H1 (cell line): Measurements from ENCODE around the gene RNASE4. TPM values are rescaled to one million over a fixed set of nuclear protein-coding genes. Genes with fewer than 3 reads are reported as not detected.

Experiments used
- CTCF ChIA-PET: fragments of 300-600 bp; sonication (Branson Sonifier 250); formaldehyde crosslinking; loops from one replicate; lab custom pipeline; 2021; ENCODE audit not compliant: partially characterized antibody; lab: Charles Lee
- POLR2A ChIA-PET: fragments of 300-600 bp; sonication (Branson Sonifier 250); formaldehyde crosslinking; loops from one replicate; lab custom pipeline; 2021; ENCODE audit warnings: inconsistent platforms; ENCODE audit not compliant: partially characterized antibody; lab: Charles Lee
- DNase-seq, 2 experiments: peaks; one replicate each; pipeline versions ENCODE4 v3.0.0 to v3.0.0-alpha.2; 2010 to 2022; ENCODE audit warnings: low spot score in 2 of 2, low read depth in 1 of 2, mixed read lengths in 1 of 2
- FAIRE-seq: peaks from 2 replicates; lab custom pipeline; 2011; peaks lifted over from hg19 to GRCh38; lab: Jason Lieb, UNC
- H2AFZ ChIP-seq: 2 replicates; pipeline ENCODE4 v1.8.1; 2012; ENCODE audit warnings: low read length, inconsistent platforms
- H2AK5ac ChIP-seq: 2 replicates; pipeline ENCODE4 v1.6.1; 2013; ENCODE audit warnings: low read depth, low read length
- H2BK120ac ChIP-seq: replicated peaks from 2 replicates; pipeline ENCODE3; 2013; ENCODE audit warnings: low read depth, low read length, inconsistent platforms
- H2BK12ac ChIP-seq: 2 replicates; pipeline ENCODE4 v1.6.1; 2013; ENCODE audit warnings: low read depth, low read length
- H2BK15ac ChIP-seq: 2 replicates; pipeline ENCODE4 v1.6.1; 2013; ENCODE audit warnings: low read length
- H2BK20ac ChIP-seq: 2 replicates; pipeline ENCODE4 v1.6.1; 2013; ENCODE audit warnings: low read length
- H2BK5ac ChIP-seq: 2 replicates; pipeline ENCODE4 v1.6.1; 2013; ENCODE audit warnings: low read depth, low read length
- H3K14ac ChIP-seq: 2 replicates; pipeline ENCODE4 v1.6.1; 2013; ENCODE audit warnings: inconsistent platforms; ENCODE audit not compliant: insufficient read length
- H3K18ac ChIP-seq: 2 replicates; pipeline ENCODE4 v1.6.1; 2013; ENCODE audit warnings: low read length; ENCODE audit errors: extremely low read depth
- H3K23ac ChIP-seq: 2 replicates; pipeline ENCODE4 v1.6.1; 2013; ENCODE audit warnings: inconsistent platforms; ENCODE audit not compliant: insufficient read length
- H3K23me2 ChIP-seq: 2 replicates; pipeline ENCODE4 v1.6.1; 2013; ENCODE audit warnings: low read depth, low read length
- H3K27ac ChIP-seq: 2 replicates; pipeline ENCODE4 v1.6.1; 2011; ENCODE audit warnings: low read depth, low read length, inconsistent platforms
- H3K27me3 ChIP-seq, 4 experiments: replicated peaks in 1 of 4; 1 replicate in 1 of 4; 2 replicates in 3 of 4; pipeline versions ENCODE4 v1.6.1 to v1.8.1; 2011 to 2013; ENCODE audit warnings: low read length in 3 of 4, mild to moderate bottlenecking in 3 of 4, inconsistent platforms in 2 of 4, mixed read lengths in 2 of 4, moderate library complexity in 1 of 4; ENCODE audit not compliant: control insufficient read depth in 3 of 4, insufficient read depth in 3 of 4; ENCODE audit errors: extremely low read depth in 1 of 4
- H3K36me3 ChIP-seq, 4 experiments: 2 replicates each; pipeline versions ENCODE4 v1.6.1 to v1.8.1; 2011 to 2013; ENCODE audit warnings: mild to moderate bottlenecking in 4 of 4, low read length in 3 of 4, moderate library complexity in 2 of 4, control low read depth in 1 of 4, inconsistent platforms in 1 of 4; ENCODE audit not compliant: insufficient read depth in 4 of 4, control insufficient read depth in 2 of 4
- H3K4ac ChIP-seq: replicated peaks from 2 replicates; pipeline ENCODE3; 2013; ENCODE audit warnings: low read length, low read depth, mixed read lengths, inconsistent platforms; ENCODE audit not compliant: insufficient read length
- H3K4me1 ChIP-seq, 4 experiments: replicated peaks in 1 of 4; 1 replicate in 1 of 4; 2 replicates in 3 of 4; pipeline versions ENCODE4 v1.6.1 to v1.8.1; 2011 to 2013; ENCODE audit warnings: low read length in 3 of 4, inconsistent platforms in 2 of 4, mixed read lengths in 1 of 4; ENCODE audit not compliant: insufficient read depth in 4 of 4, control insufficient read depth in 3 of 4
- H3K4me2 ChIP-seq, 2 experiments: 2 replicates each; pipeline versions ENCODE4 v1.6.1 to v1.8.1; 2011 to 2013; ENCODE audit warnings: low read depth in 2 of 2, low read length in 2 of 2, control low read depth in 1 of 2, inconsistent platforms in 1 of 2, mild to moderate bottlenecking in 1 of 2; ENCODE audit not compliant: insufficient read depth in 1 of 2
- H3K4me3 ChIP-seq, 4 experiments: fragments of 200-600, 300-600 bp in 1 of 4; sonication (generic), shearing (Covaris generic), sonication (Bioruptor Twin) in 1 of 4; 2 replicates each; pipeline versions ENCODE4 v1.5.1 to v1.8.1; 2011 to 2016; ENCODE audit warnings: low read length in 4 of 4, low read depth in 3 of 4, control low read depth in 2 of 4, inconsistent platforms in 2 of 4, mild to moderate bottlenecking in 2 of 4, mixed read lengths in 1 of 4, moderate library complexity in 1 of 4; ENCODE audit not compliant: insufficient read depth in 2 of 4; ENCODE audit errors: extremely low read depth in 1 of 4
- H3K56ac ChIP-seq: replicated peaks from 2 replicates; pipeline ENCODE3; 2013; ENCODE audit warnings: low read depth, mild to moderate bottlenecking, mixed read lengths, low read length, inconsistent platforms; ENCODE audit not compliant: insufficient read length
- H3K79me1 ChIP-seq: 2 replicates; pipeline ENCODE4 v1.6.1; 2013; ENCODE audit warnings: low read depth, low read length, control low read depth
- H3K79me2 ChIP-seq, 2 experiments: 2 replicates each; pipeline versions ENCODE4 v1.6.1 to v1.8.1; 2012 to 2013; ENCODE audit warnings: low read length in 2 of 2, mild to moderate bottlenecking in 2 of 2, inconsistent platforms in 1 of 2; ENCODE audit not compliant: insufficient read depth in 2 of 2, control insufficient read depth in 1 of 2
- H3K9ac ChIP-seq, 4 experiments: replicated peaks in 1 of 4; 1 replicate in 1 of 4; 2 replicates in 3 of 4; pipeline versions ENCODE4 v1.6.1 to v1.8.1; 2011 to 2013; ENCODE audit warnings: low read depth in 3 of 4, low read length in 3 of 4, control low read depth in 2 of 4, mild to moderate bottlenecking in 2 of 4, moderate library complexity in 2 of 4, inconsistent platforms in 1 of 4; ENCODE audit errors: extremely low read depth in 1 of 4
- H3K9me3 ChIP-seq, 2 experiments: 2 replicates each; pipeline versions ENCODE4 v1.6.1 to v1.8.1; 2012 to 2013; ENCODE audit warnings: mild to moderate bottlenecking in 2 of 2, moderate library complexity in 2 of 2, control low read depth in 1 of 2, inconsistent platforms in 1 of 2, low read depth in 1 of 2, low read length in 1 of 2, mixed read lengths in 1 of 2; ENCODE audit not compliant: insufficient read depth in 2 of 2
- H4K20me1 ChIP-seq, 2 experiments: replicated peaks in 1 of 2; 2 replicates each; pipeline versions ENCODE3 to v1.8.1; 2011 to 2013; ENCODE audit warnings: inconsistent platforms in 2 of 2, low read length in 2 of 2, mild to moderate bottlenecking in 1 of 2; ENCODE audit not compliant: insufficient read depth in 2 of 2, control insufficient read depth in 1 of 2
- H4K5ac ChIP-seq: 2 replicates; pipeline ENCODE4 v1.6.1; 2013; ENCODE audit warnings: low read length, low read depth, mixed read lengths, inconsistent platforms; ENCODE audit not compliant: insufficient read length
- H4K8ac ChIP-seq: 2 replicates; pipeline ENCODE4 v1.8.0; 2013; ENCODE audit warnings: mild to moderate bottlenecking, moderate library complexity, low read length, inconsistent platforms; ENCODE audit not compliant: insufficient read depth; ENCODE audit errors: extremely low read depth
- H4K91ac ChIP-seq: replicated peaks from 2 replicates; pipeline ENCODE3; 2013; ENCODE audit warnings: low read length, mixed read lengths, inconsistent platforms; ENCODE audit not compliant: insufficient read length
- ASH2L ChIP-seq: fragments of 200-600, 300-600 bp; sonication (generic); IDR thresholded peaks from one replicate; pipeline ENCODE4 v1.7.1; 2017; ENCODE audit warnings: low read length
- HDAC2 ChIP-seq, 2 experiments: fragments of 300-600 bp in 1 of 2; sonication (generic) in 1 of 2; IDR thresholded peaks; 2 replicates each; pipeline ENCODE4 v1.6.1; 2011 to 2012; ENCODE audit warnings: low read depth in 2 of 2, low read length in 2 of 2, mild to moderate bottlenecking in 2 of 2, moderate library complexity in 2 of 2, borderline replicate concordance in 1 of 2, inconsistent platforms in 1 of 2
- WGBS, 2 experiments: shearing (Covaris generic) in 1 of 2; methylation state at CpG; one replicate each; pipeline versions ENCODE4 v1.1.6 to v1.1.7; 2013 to 2015; ENCODE audit warnings: low lambda C conversion rate in 2 of 2, mixed read lengths in 2 of 2, inconsistent platforms in 1 of 2, low coverage in 1 of 2, missing lambda C conversion rate in 1 of 2; ENCODE audit not compliant: insufficient replicate concordance in 2 of 2, insufficient coverage in 1 of 2, insufficient read length in 1 of 2; ENCODE audit errors: extremely low coverage in 1 of 2, missing lambda C conversion rate in 1 of 2; 5-methylcytosine and 5-hydroxymethylcytosine counted together
- polyA plus RNA-seq, 7 experiments: library from polyadenylated mRNA; depleted of rRNA in 3 of 7; stranded (reverse) in 5 of 7; unstranded in 2 of 7; fragments of >200 nt in 5 of 7; fragments of 200-250 nt in 2 of 7; gene quantifications; 1 replicate in 5 of 7; 2 replicates in 1 of 7; 4 replicates in 1 of 7; pipeline versions ENCODE4 v1.2.1 to v1.2.3, GENCODE V29; 2011 to 2013; ENCODE audit warnings: missing spikeins in 2 of 7, mixed read lengths in 2 of 7
- total RNA-seq: library from RNA; stranded (reverse); fragmentation: NEBNext Ultra II Directional; extraction: Animal tissue kit (Norgen Biotek cat#: 25700); gene quantifications from 2 replicates; pipeline ENCODE4 v1.2.1, GENCODE V29; 2021

Gene RNASE4
- total and polyA plus RNA-seq, 2 of the 8 experiments (the other 6 are each of a cell fraction or from before 2014, with no cell fraction given), result 0.61 to 3.5 TPM

DNA sequence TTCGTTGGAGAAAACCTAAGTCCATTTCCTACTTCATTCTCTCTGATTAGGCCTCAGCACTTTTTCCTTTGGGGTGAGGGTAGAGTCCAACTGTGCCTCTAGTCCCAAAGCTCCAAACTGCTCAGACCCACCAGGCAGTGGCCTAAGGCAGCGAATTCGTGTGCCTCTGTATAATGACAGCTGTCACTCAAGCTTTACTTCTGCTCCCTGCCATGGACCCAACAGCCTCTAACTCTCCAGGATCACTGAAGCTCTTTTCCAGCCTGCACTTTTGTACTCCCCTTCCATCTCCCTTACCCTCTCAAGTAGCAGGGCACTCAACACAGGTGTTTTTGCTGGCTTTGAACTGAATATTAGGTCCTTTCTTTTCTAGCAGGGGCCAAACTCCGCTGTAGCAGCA, 28.1 kb upstream of the RNASE4 start:
- no peak overlapping the region for H3K4ac ChIP-seq
- CTCF ChIA-PET, result interaction anchor here (0.6 to 11.5 kb wide), 13 partner anchors 8 to 315 kb away, joined by 3 to 282 read pairs (median 5); partner anchors contain the start of genes ANG and RNASE4
- no peak overlapping the region; a peak in 1 of 4 replicates for H3K4me2 ChIP-seq
- no peak overlapping the region for H3K14ac ChIP-seq
- no peak overlapping the region for H3K9ac ChIP-seq
- H3K23me2 ChIP-seq, result peaks cover 4% of the 10 kb centered on the region
- H3K9me3 ChIP-seq, result no peaks in the 10 kb centered on the region
- TF ChIP-seq ASH2L (no peak), HDAC2 (IDR thresholded peaks at IDR 0.05; ENCODE audit: borderline replicate concordance in 1 of 2, low read depth in 2 of 2, low read length in 2 of 2) (no peak)
- H3K23ac ChIP-seq, result no peak overlapping the region
- no peak overlapping the region for H4K5ac ChIP-seq
- H3K18ac ChIP-seq, result no peak overlapping the region
- POLR2A ChIA-PET, result interaction anchor here (1.2 to 3.5 kb wide), 3 partner anchors 24 to 52 kb away, joined by 3 to 17 read pairs (median 8); partner anchors contain the start of gene RNASE4
- H2BK15ac ChIP-seq, result no peak overlapping the region
- no peaks in the 10 kb centered on the region for H3K79me2 ChIP-seq
- 85% methylated on average over 4 of the region's 4 CpGs; no CpG with 5 or more reads in 1 of the 2 experiments for WGBS, 2 experiments
- H2BK120ac ChIP-seq, result no peak overlapping the region
- no peak overlapping the region for H4K91ac ChIP-seq
- H3K27ac ChIP-seq, result no peak overlapping the region
- H4K20me1 ChIP-seq, result no peaks in the 10 kb centered on the region
- H2BK5ac ChIP-seq, result no peak overlapping the region
- no peak overlapping the region for H2AK5ac ChIP-seq
- no peaks in the 10 kb centered on the region for H3K36me3 ChIP-seq
- no peak overlapping the region for H2BK12ac ChIP-seq
- H3K27me3 ChIP-seq, result peaks cover 3 to 18% (median 12%) of the 10 kb centered on the region in 4 experiments; a peak in 6 of 7 replicates
- H3K79me1 ChIP-seq, result no peaks in the 10 kb centered on the region
- no peak overlapping the region for H3K56ac ChIP-seq
- peak in 1 of 2 experiments; percentile 22 for DNase-seq
- H3K4me3 ChIP-seq, result no peak overlapping the region
- H4K8ac ChIP-seq, result no peak overlapping the region
- FAIRE-seq, result no peak
- H2BK20ac ChIP-seq, result no peak overlapping the region
- no peak overlapping the region for H2AFZ ChIP-seq
- peaks cover 0 to 5% (median 1%) of the 10 kb centered on the region in 4 experiments; a peak in 2 of 7 replicates for H3K4me1 ChIP-seq
